ENCODE results near the gene TAC3. TPM values are rescaled to one million over a fixed set of nuclear protein-coding genes. Genes with fewer than 3 reads are reported as not detected.

TAC3 gene
- total and polyA plus RNA-seq, 2 of the 4 experiments (the other 2 are of a cell fraction), result 0.94 TPM; not detected in 1

DNA sequence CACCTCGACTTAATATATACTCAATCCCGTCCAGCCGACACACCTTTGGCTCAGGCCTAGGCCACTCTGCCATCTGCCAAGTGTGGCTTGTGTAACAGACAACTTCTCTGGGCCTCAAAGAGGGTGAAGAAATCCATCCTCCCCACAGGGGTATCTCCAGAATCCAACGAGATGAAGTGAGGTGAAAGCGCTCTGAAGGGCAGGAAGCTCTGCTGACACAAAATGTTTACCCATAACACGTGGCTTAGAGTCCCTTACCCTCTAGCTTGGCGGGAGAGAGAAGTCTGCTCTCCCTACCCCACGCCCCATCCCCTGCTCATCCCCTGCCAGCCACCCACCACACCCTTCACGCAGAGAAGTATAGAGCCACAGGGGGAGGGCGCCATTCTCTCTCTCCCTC, 23.0 kb downstream of the TAC3 start:
- H3K4ac ChIP-seq (ENCODE audit: low read depth, low read length), result no peak overlapping the region
- no peak overlapping the region for H2BK5ac ChIP-seq (ENCODE audit: low read depth, low read length, poor library complexity, severe bottlenecking)
- no peak overlapping the region for H3K56ac ChIP-seq (ENCODE audit: extremely low read depth, insufficient read depth, low read length)
- H3K14ac ChIP-seq (replicated peaks; ENCODE audit: low read depth, low read length), result no peak overlapping the region
- in situ Hi-C loops (cut with MboI; ENCODE audit: low sequenced_read_pairs) (loop anchor here (25.0 kb wide), 1 partner anchor 481 kb away; the partner anchor contains the start of gene RBMS2), dilution Hi-C loops (cut with HindIII; ENCODE audit: low sequenced_read_pairs, unreplicated experiment) (no loop called here), intact Hi-C loops (cut with micrococcal nuclease) (no loop called here)
- no peak overlapping the region for H3K4me2 ChIP-seq (ENCODE audit: low read depth, low read length)
- no peaks in the 10 kb centered on the region for H3K9me3 ChIP-seq (ENCODE audit: control insufficient read depth, insufficient read depth, low read length)
- no peak overlapping the region for H3K18ac ChIP-seq (ENCODE audit: low read depth, low read length)
- H2BK15ac ChIP-seq (ENCODE audit: low read depth, low read length), result no peak overlapping the region
- peaks cover 0 to 10% of the 10 kb centered on the region in 2 experiments; a peak in 3 of 4 replicates for H3K79me1 ChIP-seq (ENCODE audit: low read depth in 1 of 2, low read length in 2 of 2)
- peaks cover 13% of the 10 kb centered on the region for H3K9me1 ChIP-seq (ENCODE audit: insufficient read depth, low read length)
- no peak overlapping the region for H4K5ac ChIP-seq (ENCODE audit: low read depth, low read length)
- peaks cover 2% of the 10 kb centered on the region for H3K4me1 ChIP-seq (ENCODE audit: control insufficient read depth, insufficient read depth, low read length)
- H4K91ac ChIP-seq (ENCODE audit: insufficient read depth, low read depth, low read length), result no peak overlapping the region
- H4K20me1 ChIP-seq (ENCODE audit: insufficient read depth, low read length), result peaks cover 8% of the 10 kb centered on the region
- H2AK9ac ChIP-seq (replicated peaks; ENCODE audit: low read depth, low read length, poor library complexity), result no peak overlapping the region
- H2BK20ac ChIP-seq (ENCODE audit: low read depth, low read length), result no peak overlapping the region
- WGBS, 2 experiments (ENCODE audit: extremely low coverage in 2 of 2, insufficient read length in 1 of 2), result no CpG with 5 or more reads among the region's 10 CpGs
- H4K8ac ChIP-seq (ENCODE audit: low read depth in 2 of 2, low read length in 2 of 2), result no peak overlapping the region
- no TSS peak for BruUV-seq (replicated peaks)
- H3K9ac ChIP-seq (ENCODE audit: low read depth, low read length), result no peak overlapping the region
- TF ChIP-seq, protein P1, sequence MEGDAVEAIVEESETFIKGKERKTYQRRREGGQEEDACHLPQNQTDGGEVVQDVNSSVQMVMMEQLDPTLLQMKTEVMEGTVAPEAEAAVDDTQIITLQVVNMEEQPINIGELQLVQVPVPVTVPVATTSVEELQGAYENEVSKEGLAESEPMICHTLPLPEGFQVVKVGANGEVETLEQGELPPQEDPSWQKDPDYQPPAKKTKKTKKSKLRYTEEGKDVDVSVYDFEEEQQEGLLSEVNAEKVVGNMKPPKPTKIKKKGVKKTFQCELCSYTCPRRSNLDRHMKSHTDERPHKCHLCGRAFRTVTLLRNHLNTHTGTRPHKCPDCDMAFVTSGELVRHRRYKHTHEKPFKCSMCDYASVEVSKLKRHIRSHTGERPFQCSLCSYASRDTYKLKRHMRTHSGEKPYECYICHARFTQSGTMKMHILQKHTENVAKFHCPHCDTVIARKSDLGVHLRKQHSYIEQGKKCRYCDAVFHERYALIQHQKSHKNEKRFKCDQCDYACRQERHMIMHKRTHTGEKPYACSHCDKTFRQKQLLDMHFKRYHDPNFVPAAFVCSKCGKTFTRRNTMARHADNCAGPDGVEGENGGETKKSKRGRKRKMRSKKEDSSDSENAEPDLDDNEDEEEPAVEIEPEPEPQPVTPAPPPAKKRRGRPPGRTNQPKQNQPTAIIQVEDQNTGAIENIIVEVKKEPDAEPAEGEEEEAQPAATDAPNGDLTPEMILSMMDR (conservative IDR thresholded peaks at IDR 0.05; ENCODE audit: low read depth, low read length), result no peak
- TF ChIP-seq RAD21 (IDR thresholded peaks at IDR 0.05; ENCODE audit: low read length) (no peak), MAFK (IDR thresholded peaks at IDR 0.05; ENCODE audit: low read depth, low read length) (no peak)
- no peak overlapping the region for H2AK5ac ChIP-seq (ENCODE audit: low read depth, low read length)
- H2AFZ ChIP-seq (replicated peaks; ENCODE audit: low read length, poor library complexity), result no peak overlapping the region
- H2BK120ac ChIP-seq (ENCODE audit: low read depth, low read length), result no peak overlapping the region
- no peak overlapping the region for H3K4me3 ChIP-seq (ENCODE audit: insufficient read depth, low read depth, low read length)
- ChIA-PET CTCF (no interaction called here), POLR2A (ENCODE audit: unreplicated experiment) (no interaction called here)
- H3K36me3 ChIP-seq (ENCODE audit: control insufficient read depth, insufficient read depth, low read length), result peaks cover 11% of the 10 kb centered on the region; the same call in 1 of the 2 replicates
- ATAC-seq (ENCODE audit: low read depth) (no peak), DNase-seq (no peak)
- H3K27me3 ChIP-seq (ENCODE audit: control insufficient read depth, insufficient read depth, low read length), result no peaks in the 10 kb centered on the region
- H3K23ac ChIP-seq (ENCODE audit: low read depth, low read length), result no peak overlapping the region
- no peak overlapping the region for H3K27ac ChIP-seq (ENCODE audit: insufficient read depth, low read length)
